ENCODE measurements around the gene ZBTB3.
A peak's percentile ranks its signal among the peaks of the same experiment; 100 is the strongest.
"Not testable (repeated sequence)": the region's sequence is repeated elsewhere in the genome, so short reads cannot be mapped to it uniquely, and the experiment has no call there.

ZBTB3 gene

DNA sequence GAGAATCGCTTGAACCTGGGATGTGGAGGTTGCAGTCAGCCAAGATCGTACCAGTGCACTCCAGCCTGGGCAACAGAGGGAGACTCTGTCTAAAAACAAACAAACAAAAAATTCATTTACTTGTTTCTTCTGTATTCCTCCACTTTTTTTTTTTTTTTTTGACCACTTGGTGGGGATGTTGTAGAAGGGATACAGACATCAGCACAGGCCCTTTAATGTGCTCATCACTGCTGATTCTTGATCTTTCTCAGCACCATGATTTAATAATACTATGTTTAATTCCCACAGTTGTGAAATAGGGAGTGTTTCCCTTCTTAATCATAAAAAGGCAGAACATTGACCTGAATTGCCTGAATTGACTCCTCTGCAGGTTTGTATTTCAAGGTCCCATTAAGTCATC lies 21.1 kb downstream of the ZBTB3 start:
- H3K4me1 Mint-ChIP-seq: peaks cover 14% of the 10 kb centered on the region
- no peaks in the 10 kb centered on the region for H3K27me3 Mint-ChIP-seq (ENCODE audit: low read depth)
- H3K36me3 Mint-ChIP-seq (ENCODE audit: low read depth): peaks cover 20% of the 10 kb centered on the region
- H3K9me3 Mint-ChIP-seq: no peaks in the 10 kb centered on the region
- TF ChIP-seq, protein P1, sequence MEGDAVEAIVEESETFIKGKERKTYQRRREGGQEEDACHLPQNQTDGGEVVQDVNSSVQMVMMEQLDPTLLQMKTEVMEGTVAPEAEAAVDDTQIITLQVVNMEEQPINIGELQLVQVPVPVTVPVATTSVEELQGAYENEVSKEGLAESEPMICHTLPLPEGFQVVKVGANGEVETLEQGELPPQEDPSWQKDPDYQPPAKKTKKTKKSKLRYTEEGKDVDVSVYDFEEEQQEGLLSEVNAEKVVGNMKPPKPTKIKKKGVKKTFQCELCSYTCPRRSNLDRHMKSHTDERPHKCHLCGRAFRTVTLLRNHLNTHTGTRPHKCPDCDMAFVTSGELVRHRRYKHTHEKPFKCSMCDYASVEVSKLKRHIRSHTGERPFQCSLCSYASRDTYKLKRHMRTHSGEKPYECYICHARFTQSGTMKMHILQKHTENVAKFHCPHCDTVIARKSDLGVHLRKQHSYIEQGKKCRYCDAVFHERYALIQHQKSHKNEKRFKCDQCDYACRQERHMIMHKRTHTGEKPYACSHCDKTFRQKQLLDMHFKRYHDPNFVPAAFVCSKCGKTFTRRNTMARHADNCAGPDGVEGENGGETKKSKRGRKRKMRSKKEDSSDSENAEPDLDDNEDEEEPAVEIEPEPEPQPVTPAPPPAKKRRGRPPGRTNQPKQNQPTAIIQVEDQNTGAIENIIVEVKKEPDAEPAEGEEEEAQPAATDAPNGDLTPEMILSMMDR (IDR thresholded peaks at IDR 0.05; ENCODE audit: unreplicated experiment in 3 of 3): peak in 1 of 3 experiments; percentile 29
- peak overlapping the region in 1 of 3 experiments; percentile 42 for H3K4me3 Mint-ChIP-seq
- H3K27ac Mint-ChIP-seq: no peak overlapping the region

DNA sequence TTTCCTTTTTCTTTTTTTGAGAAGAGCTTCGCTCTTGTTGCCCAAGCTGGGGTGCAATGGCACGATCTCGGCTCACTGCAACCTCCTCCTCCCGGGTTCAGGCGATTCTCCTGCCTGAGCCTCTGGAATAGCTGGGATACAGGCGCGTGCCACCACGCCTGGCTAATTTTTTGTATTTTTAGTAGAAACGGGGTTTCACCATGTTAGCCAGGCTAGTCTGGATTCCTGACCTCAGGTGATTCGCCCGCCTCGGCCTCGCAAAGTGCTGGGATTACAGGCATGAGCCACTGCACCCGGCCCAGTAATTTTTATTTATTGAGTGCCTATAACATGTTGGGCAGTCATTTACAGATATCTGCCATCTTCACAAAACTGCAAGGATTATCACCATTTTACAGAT lies 23.9 kb downstream of the ZBTB3 start:
- peaks cover 24% of the 10 kb centered on the region for H3K4me1 Mint-ChIP-seq
- not testable (repeated sequence) for H3K9me3 Mint-ChIP-seq; H3K27me3 Mint-ChIP-seq (ENCODE audit: low read depth)
- H3K27ac Mint-ChIP-seq: peak overlapping the region in 2 of 3 experiments; percentile 29 to 68
- H3K36me3 Mint-ChIP-seq (ENCODE audit: low read depth): peaks cover 16% of the 10 kb centered on the region
- peak overlapping the region; percentile 87 to 98 (median 91) for H3K4me3 Mint-ChIP-seq

DNA sequence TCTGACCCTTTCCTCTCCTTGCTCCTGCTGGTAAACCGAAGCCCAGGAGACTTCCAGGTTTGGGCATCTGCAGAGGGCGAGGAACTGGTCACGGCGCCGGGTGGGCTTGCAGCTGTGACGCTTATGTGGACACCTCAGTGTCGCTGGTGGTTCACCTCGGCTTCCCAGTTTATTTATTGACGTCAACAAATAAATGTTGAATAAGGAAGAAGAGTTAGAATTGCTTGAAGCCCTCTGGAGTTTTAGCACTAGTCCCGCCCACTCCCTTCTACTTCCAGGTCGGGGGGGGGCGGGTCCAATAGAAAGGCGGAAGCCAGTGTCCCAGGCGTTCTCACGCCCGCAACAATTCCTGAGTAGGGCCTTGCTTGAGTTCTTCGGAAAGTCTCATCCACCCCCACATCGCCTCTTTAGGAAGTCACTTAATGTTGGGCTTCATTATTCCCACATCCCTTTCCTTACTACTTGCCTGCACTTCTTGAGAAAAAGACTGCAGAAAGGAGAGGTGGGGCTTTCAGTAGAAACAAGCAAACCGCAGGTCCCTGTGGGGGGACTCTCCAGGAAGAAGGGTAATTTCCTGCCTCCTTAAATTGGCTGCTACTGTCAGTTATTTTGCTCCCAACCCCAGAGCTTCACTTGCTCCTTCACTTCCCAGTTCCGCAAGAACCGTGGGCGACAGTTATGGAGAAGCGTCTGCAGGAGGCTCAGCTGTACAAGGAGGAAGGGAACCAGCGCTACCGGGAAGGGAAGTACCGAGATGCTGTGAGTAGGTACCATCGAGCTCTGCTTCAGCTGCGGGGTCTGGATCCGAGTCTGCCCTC lies 25.6 kb downstream of the ZBTB3 start, which contains the start of gene TTC9C:
Gene TTC9C, plus strand, starts transcription at position 316 of the 818 bp plus-strand sequence. Its CDS starts 363 bp downstream, at position 679.
- Mint-ChIP-seq H3K4me3 (peak within 1 kb of the TSS; percentile 87 to 98 (median 91)), H3K36me3 (ENCODE audit: low read depth) (peaks cover 24% of the 10 kb centered on the region), H3K27me3 (ENCODE audit: low read depth) (no peaks in the 10 kb centered on the region), H3K9me3 (no peaks in the 10 kb centered on the region), H3K27ac (peak within 1 kb of the TSS; percentile 98 to 100 (median 99)), H3K4me1 (peaks cover 39% of the 10 kb centered on the region)
- TF ChIP-seq, protein P1 (IDR thresholded peaks at IDR 0.05; ENCODE audit: unreplicated experiment in 3 of 3): no peak

DNA sequence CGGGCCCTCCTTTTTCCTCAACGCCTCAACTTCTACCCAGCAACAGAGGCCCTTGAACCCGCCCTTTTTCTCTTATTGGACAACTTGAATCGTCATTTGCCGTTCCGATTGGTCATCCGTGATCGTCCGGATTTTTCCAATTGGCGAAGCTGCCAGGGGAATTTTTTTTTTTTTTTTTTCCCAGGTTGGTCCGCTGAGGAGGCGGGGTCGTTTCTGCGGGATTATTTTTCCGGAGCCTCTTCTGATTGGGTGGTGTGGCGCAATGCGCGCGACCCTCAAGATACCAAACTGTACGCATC lies 26.1 kb downstream of the ZBTB3 start:
- Mint-ChIP-seq H3K27me3 (ENCODE audit: low read depth) (no peaks in the 10 kb centered on the region), H3K4me1 (peaks cover 40% of the 10 kb centered on the region), H3K9me3 (no peaks in the 10 kb centered on the region), H3K36me3 (ENCODE audit: low read depth) (peaks cover 24% of the 10 kb centered on the region), H3K4me3 (peak overlapping the region; percentile 87 to 98 (median 91)), H3K27ac (peak overlapping the region; percentile 98 to 100 (median 99))
- TF ChIP-seq, protein P1 (IDR thresholded peaks at IDR 0.05; ENCODE audit: unreplicated experiment in 3 of 3): no peak

DNA sequence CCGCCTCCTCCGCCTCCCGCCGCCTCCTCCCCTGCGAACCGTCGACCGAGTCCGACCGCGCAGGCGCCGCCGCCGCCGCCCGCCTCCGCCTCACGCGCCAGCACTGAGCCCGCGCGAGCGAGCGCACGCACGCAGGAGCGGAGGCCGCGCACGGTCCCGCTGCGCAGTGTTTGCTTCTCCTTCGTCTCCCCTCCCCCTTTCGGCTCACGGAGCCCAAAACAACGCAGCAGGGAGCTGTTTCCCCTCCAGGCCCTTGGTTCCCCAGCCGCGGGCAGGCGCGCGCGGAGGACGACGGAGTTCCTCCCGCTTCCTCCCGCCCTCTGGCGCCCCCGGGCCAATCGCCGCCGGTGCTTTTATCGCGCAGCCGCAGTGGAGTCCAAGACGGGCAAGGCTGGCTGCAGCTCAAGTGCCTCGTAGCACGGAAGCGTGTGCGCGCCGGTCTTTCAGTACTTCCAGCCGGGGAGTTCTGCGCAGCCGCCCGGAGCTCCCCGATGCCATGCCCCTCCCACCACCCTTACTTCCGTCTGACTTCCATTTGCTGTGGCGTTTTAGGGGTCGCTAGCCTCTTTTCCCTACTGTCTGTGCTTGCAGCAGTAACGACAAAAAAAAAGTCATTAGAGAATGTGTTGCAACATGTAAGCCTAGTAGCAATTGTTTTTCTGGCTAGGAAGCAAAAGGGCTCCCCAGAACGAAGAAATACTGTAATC lies 26.6 kb downstream of the ZBTB3 start, which contains the start of gene HNRNPUL2:
Gene HNRNPUL2, minus strand, starts transcription at position 293 of the 707 bp plus-strand sequence. CDS start 301 bp downstream, outside the sequence.
- H3K9me3 Mint-ChIP-seq: no peaks in the 10 kb centered on the region
- TF ChIP-seq, protein P1 (IDR thresholded peaks at IDR 0.05; ENCODE audit: unreplicated experiment in 3 of 3): no peak
- peak within 1 kb of the TSS; percentile 98 to 100 (median 99) for H3K27ac Mint-ChIP-seq
- no peaks in the 10 kb centered on the region for H3K27me3 Mint-ChIP-seq (ENCODE audit: low read depth)
- peaks cover 40% of the 10 kb centered on the region for H3K4me1 Mint-ChIP-seq
- peak within 1 kb of the TSS; percentile 87 to 98 (median 91) for H3K4me3 Mint-ChIP-seq
- peaks cover 29% of the 10 kb centered on the region for H3K36me3 Mint-ChIP-seq (ENCODE audit: low read depth)

DNA sequence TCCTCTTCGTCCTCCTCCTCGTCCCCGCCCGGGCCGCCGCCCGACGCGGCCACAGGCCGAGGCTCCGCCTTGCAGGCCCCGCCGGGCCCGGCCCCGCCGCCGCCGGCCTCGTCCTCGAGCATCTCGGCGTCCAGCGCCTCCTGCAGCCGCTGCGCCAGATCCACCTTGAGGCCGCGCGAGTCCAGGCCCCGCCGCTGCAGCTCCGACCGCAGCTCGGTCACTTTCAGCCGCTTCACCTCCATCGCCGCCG lies 27.1 kb downstream of the ZBTB3 start:
- Mint-ChIP-seq H3K9me3 (no peaks in the 10 kb centered on the region), H3K27me3 (ENCODE audit: low read depth) (no peaks in the 10 kb centered on the region), H3K4me1 (peaks cover 44% of the 10 kb centered on the region), H3K36me3 (ENCODE audit: low read depth) (peaks cover 34% of the 10 kb centered on the region), H3K27ac (peak overlapping the region in 2 of 3 experiments; percentile 98 to 100), H3K4me3 (peak overlapping the region; percentile 87 to 98 (median 91))
- TF ChIP-seq, protein P1 (IDR thresholded peaks at IDR 0.05; ENCODE audit: unreplicated experiment in 3 of 3): no peak
